GM12878 (cell line): ENCODE results near the gene KCNMB2.

ENCODE experiments used
- BCLAF1 ChIP-seq: fragments of 450-650 bp; IDR thresholded peaks from 2 replicates; pipeline ENCODE4 v1.6.1; 2017; ENCODE audit warnings: antibody characterized with exemption, mild to moderate bottlenecking, moderate library complexity
- CHD4 ChIP-seq: fragments of 200-600 bp; sonication (generic); IDR thresholded peaks from 2 replicates; pipeline ENCODE4 v1.6.1; 2016; ENCODE audit warnings: mild to moderate bottlenecking
- CTCF ChIP-seq, 3 experiments: IDR thresholded peaks in 2 of 3; conservative IDR thresholded peaks in 1 of 3; 2 replicates each; pipeline ENCODE4 v1.5.1; 2011; ENCODE audit warnings: low read depth in 3 of 3, low read length in 3 of 3, mild to moderate bottlenecking in 3 of 3, control low read depth in 2 of 3, moderate library complexity in 2 of 3, inconsistent platforms in 1 of 3, mixed read lengths in 1 of 3; ENCODE audit not compliant: control insufficient read depth in 2 of 3, insufficient read depth in 1 of 3; ENCODE audit errors: extremely low read depth in 1 of 3
- EP300 ChIP-seq, 2 experiments: fragments of 150-350 bp in 1 of 2; IDR thresholded peaks; 2 replicates each; pipeline ENCODE4 v1.6.1; 2011 to 2012; ENCODE audit warnings: low read depth in 2 of 2, low read length in 2 of 2, borderline replicate concordance in 1 of 2, improper control_type of control experiment in 1 of 2, inconsistent platforms in 1 of 2; ENCODE audit not compliant: control insufficient read depth in 1 of 2
- KDM1A ChIP-seq: fragments of 200-600 bp; sonication (generic); IDR thresholded peaks from 2 replicates; pipeline ENCODE4 v1.6.1; 2016; ENCODE audit warnings: borderline replicate concordance
- MXI1 ChIP-seq: fragments of 150-350 bp; IDR thresholded peaks from 2 replicates; pipeline ENCODE4 v1.6.1; 2011; ENCODE audit warnings: low read depth, mild to moderate bottlenecking, inconsistent platforms, low read length, improper control_type of control experiment
- NFIC ChIP-seq: IDR thresholded peaks from 2 replicates; pipeline ENCODE4 v1.6.1; 2012; ENCODE audit warnings: low read depth, mild to moderate bottlenecking, inconsistent platforms, low read length, moderate library complexity
- POLR2A ChIP-seq: IDR thresholded peaks from 2 replicates; pipeline ENCODE4 v1.6.1; 2011; ENCODE audit warnings: low read depth, mild to moderate bottlenecking, low read length
- SP1 ChIP-seq: IDR thresholded peaks from one replicate; pipeline ENCODE4 v1.6.1; 2011; ENCODE audit warnings: low read depth, low read length
- ZNF274 ChIP-seq: IDR thresholded peaks from one replicate; pipeline ENCODE4 v1.8.0; 2011; ENCODE audit not compliant: insufficient read length, insufficient read depth

DNA sequence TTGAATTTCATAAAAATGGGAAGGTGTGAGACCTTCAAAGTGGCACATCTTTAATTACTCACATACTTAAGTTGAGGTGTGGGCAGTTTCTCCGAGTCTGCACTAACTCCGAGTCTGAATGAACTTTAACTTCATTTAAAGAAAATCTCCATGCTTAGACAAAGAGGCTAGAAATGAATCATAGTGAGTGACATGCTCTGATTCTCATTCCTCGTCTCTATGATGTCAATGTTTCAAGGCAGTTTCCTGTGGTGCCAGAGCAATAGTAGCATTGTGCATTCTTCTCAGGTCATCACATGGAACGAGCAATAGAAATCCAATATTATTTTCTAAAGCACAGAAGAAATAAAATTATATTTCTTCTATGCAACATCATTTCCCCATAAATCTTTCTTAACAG lies 224.8 kb downstream of the KCNMB2 start:
- TF ChIP-seq BCLAF1 (no peak), ZNF274 (no peak), NFIC (no peak), CTCF (IDR thresholded peaks at IDR 0.05 in 2 of 3, conservative IDR thresholded peaks at IDR 0.05 in 1 of 3; ENCODE audit: control insufficient read depth in 2 of 3, extremely low read depth in 1 of 3, insufficient read depth in 1 of 3, low read depth in 3 of 3, low read length in 3 of 3) (no peak), KDM1A (no peak), POLR2A (no peak), CHD4 (no peak), MXI1 (no peak), SP1 (no peak), EP300 (IDR thresholded peaks at IDR 0.05; ENCODE audit: borderline replicate concordance in 1 of 2, control insufficient read depth in 1 of 2, low read depth in 2 of 2, low read length in 2 of 2) (no peak)
